ENCODE results near the gene TPPP2.
A peak's percentile ranks its signal among the peaks of the same experiment; 100 is the strongest.
"Not testable (repeated sequence)": the region's sequence is repeated elsewhere in the genome, so short reads cannot be mapped to it uniquely, and the experiment has no call there.

TPPP2 gene

GRCh38 chr14:21029917-21030316, at the start of gene TPPP2:
Gene TPPP2 (plus strand): TSS chr14:21030217. CDS start chr14:21030582, 365 bp downstream.
- no peak for DNase-seq

GRCh38 chr14:20980906-20981305, 49.1 kb upstream of the TPPP2 start:
- DNase-seq = no peak

- DNase-seq = no peak
These were observed 47.2 kb upstream of the TPPP2 start for GRCh38 chr14:20982646-20983369.

GRCh38 chr14:20985650-20986049, 44.4 kb upstream of the TPPP2 start:
- not testable (repeated sequence) for DNase-seq

- no peak for DNase-seq
These were observed 43.2 kb upstream of the TPPP2 start for GRCh38 chr14:20986811-20987210.

- DNase-seq = no peak
These were observed 41.1 kb upstream of the TPPP2 start for GRCh38 chr14:20988717-20989470.

GRCh38 chr14:20989471-20989786, 40.6 kb upstream of the TPPP2 start:
- no peak for DNase-seq

- peak; percentile 98 for DNase-seq
These were observed 40.0 kb upstream of the TPPP2 start, which contains the start of gene METTL17 for GRCh38 chr14:20989787-20990600. Gene METTL17 (plus strand): TSS chr14:20989980. CDS start chr14:20990003, 23 bp downstream.

GRCh38 chr14:20996521-20996920, 33.5 kb upstream of the TPPP2 start:
- no peak for DNase-seq

GRCh38 chr14:20997115-20997514, 32.9 kb upstream of the TPPP2 start:
- DNase-seq = no peak

GRCh38 chr14:20997564-20997963, 32.5 kb upstream of the TPPP2 start:
- no peak for DNase-seq

GRCh38 chr14:20998139-20998538, 31.9 kb upstream of the TPPP2 start:
- no peak for DNase-seq

- DNase-seq = no peak
These were observed 31.2 kb upstream of the TPPP2 start, which contains the start of gene SLC39A2 for GRCh38 chr14:20998674-20999366. Gene SLC39A2 (plus strand): TSS chr14:20999293. CDS start chr14:20999447, 154 bp downstream.

- no peak for DNase-seq
These were observed 30.4 kb upstream of the TPPP2 start for GRCh38 chr14:20999591-20999990.

- DNase-seq = no peak
These were observed 28.8 kb upstream of the TPPP2 start for GRCh38 chr14:21001218-21001617.

- DNase-seq = no peak
These were observed 26.1 kb upstream of the TPPP2 start for GRCh38 chr14:21003788-21004346.

GRCh38 chr14:21009721-21010120, 20.3 kb upstream of the TPPP2 start:
- DNase-seq = not testable (repeated sequence)

- no peak for DNase-seq
These were observed 18.9 kb upstream of the TPPP2 start for GRCh38 chr14:21011136-21011535.

- DNase-seq = peak; percentile 91
These were observed 15.2 kb upstream of the TPPP2 start for GRCh38 chr14:21014761-21015190.

GRCh38 chr14:21015312-21015711, 14.7 kb upstream of the TPPP2 start:
- DNase-seq = no peak

- DNase-seq = no peak
These were observed 13.4 kb upstream of the TPPP2 start for GRCh38 chr14:21016413-21017190.

Data from DMS79 treated with DMSO at 0.1 percent for 48 hours (cell line).